NB4 (cell line): ENCODE measurements around the gene ARFRP1.

Source experiments
- POLR2A ChIP-seq: IDR thresholded peaks from 2 replicates; pipeline ENCODE4 v1.6.1; 2011; ENCODE audit warnings: mild to moderate bottlenecking; ENCODE audit not compliant: insufficient read length; ENCODE audit errors: extremely low read depth
- TF ChIP-seq, protein P1 (sequence below): IDR thresholded peaks from one replicate; pipeline ENCODE4 v1.5.1; 2012; ENCODE audit warnings: low read depth, low read length

DNA sequence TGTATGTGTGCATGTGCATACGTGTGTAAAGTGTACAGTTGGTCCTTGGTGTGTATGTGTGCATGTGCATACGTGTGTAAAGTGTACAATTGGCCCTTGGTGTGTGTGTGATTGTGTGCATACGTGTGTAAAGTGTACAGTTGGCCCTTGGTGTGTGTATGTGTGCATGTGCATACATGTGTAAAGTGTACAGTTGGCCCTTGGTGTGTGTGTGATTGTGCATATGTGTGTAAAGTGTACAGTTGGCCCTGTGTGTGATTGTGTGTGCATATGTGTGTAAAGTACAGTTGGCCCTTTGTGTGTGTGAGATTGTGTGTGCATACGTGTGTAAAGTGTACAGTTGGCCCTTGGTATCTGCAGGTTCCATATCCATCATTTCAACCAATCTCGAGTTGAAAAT, 23.6 kb upstream of the ARFRP1 start:
- TF ChIP-seq, protein P1, sequence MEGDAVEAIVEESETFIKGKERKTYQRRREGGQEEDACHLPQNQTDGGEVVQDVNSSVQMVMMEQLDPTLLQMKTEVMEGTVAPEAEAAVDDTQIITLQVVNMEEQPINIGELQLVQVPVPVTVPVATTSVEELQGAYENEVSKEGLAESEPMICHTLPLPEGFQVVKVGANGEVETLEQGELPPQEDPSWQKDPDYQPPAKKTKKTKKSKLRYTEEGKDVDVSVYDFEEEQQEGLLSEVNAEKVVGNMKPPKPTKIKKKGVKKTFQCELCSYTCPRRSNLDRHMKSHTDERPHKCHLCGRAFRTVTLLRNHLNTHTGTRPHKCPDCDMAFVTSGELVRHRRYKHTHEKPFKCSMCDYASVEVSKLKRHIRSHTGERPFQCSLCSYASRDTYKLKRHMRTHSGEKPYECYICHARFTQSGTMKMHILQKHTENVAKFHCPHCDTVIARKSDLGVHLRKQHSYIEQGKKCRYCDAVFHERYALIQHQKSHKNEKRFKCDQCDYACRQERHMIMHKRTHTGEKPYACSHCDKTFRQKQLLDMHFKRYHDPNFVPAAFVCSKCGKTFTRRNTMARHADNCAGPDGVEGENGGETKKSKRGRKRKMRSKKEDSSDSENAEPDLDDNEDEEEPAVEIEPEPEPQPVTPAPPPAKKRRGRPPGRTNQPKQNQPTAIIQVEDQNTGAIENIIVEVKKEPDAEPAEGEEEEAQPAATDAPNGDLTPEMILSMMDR, result no peak
- TF ChIP-seq POLR2A, result no peak
